ENCODE measurements around the gene HACD1. TPM values are rescaled to one million over a fixed set of nuclear protein-coding genes. Genes with fewer than 3 reads are reported as not detected.
A peak's percentile ranks its signal among the peaks of the same experiment; 100 is the strongest.

Gene HACD1
- total and polyA plus RNA-seq, 10 of the 15 experiments (the other 5 are each of a cell fraction or from before 2014, with no cell fraction given): 0.22 to 1.5 (median 0.78) TPM; not detected in 1

DNA sequence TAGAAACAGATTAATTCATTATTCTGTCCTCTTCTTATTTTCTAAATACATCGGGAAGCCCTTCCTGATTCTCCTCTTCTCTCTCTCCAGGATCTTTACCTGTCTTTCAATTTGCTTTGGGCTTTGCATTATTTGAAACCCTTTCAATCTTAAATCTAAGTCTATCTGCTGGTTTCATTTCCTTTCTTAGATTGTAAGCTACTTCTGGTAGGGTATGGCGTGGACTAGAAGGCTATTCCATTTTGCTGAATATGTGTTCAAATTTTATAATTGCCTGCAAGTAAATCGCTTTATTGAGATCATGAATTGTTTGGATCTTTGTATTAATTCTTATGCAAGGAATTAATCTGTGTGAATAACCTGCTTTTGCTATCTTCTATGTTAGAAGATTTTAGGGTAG is 37.8 kb upstream of the HACD1 start:
- FAIRE-seq (no peak), ATAC-seq (peak; percentile 47)

DNA sequence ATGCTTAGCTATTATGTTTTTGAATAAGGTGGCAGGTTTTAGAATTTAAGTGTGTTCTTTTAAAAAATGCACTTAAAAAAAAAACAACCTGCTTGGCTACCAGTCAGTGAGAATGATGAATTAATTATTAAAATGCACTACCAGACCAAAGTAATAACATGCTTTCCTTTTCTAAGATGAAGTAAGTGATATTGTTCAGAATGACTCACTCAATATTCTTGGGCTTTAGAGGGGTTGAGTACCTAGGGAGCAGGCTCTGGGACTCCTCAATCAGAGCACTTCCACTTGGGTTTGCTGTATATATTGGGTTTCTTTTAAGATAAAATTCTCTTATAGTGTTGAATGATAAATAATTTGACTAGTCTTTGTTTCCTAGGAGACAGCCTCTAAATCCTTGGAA is 35.4 kb upstream of the HACD1 start:
- H2AFZ ChIP-seq (ENCODE audit: control insufficient read depth, low read depth, low read length): no peak overlapping the region
- intact Hi-C loops (cut with micrococcal nuclease; ENCODE audit: unreplicated experiment) (no loop called here), in situ Hi-C loops (cut with MboI) (loop anchor here (10.0 kb wide), 1 partner anchor 1002 kb away; the partner anchor contains the start of genes ARL5B and NSUN6)
- no peaks in the 10 kb centered on the region for H3K27me3 ChIP-seq (replicated peaks in 1 of 2; ENCODE audit: control insufficient read depth in 2 of 2, insufficient read depth in 2 of 2, low read length in 1 of 2)
- FAIRE-seq (no peak), DNase-seq (ENCODE audit: low read depth, low spot score) (no peak), ATAC-seq (peak; percentile 15)
- ChIA-PET SMC1A (ENCODE audit: uncharacterized antibody, unreplicated experiment) (interaction anchor here (1.0 to 8.0 kb wide), 6 partner anchors 7 to 54 kb away, joined by 3 to 63 read pairs (median 7); partner anchors contain the start of gene STAM), CTCF (no interaction called here), POLR2A (interaction anchor here (0.9 to 2.1 kb wide), 2 partner anchors 9 to 15 kb away, joined by 3 to 9 read pairs; partner anchors contain the start of gene STAM), RAD21 (ENCODE audit: unreplicated experiment) (interaction anchor here (1.4 kb wide), 1 partner anchor 8 kb away, joined by 5 read pairs; the partner anchor contains the start of gene STAM)
- no peak overlapping the region for H3K4me3 ChIP-seq
- TF ChIP-seq JUNB (IDR thresholded peaks at IDR 0.05): 0 out of 2 replicates have a peak, but pooled peaks have one; percentile 16
- TF ChIP-seq, protein P1, sequence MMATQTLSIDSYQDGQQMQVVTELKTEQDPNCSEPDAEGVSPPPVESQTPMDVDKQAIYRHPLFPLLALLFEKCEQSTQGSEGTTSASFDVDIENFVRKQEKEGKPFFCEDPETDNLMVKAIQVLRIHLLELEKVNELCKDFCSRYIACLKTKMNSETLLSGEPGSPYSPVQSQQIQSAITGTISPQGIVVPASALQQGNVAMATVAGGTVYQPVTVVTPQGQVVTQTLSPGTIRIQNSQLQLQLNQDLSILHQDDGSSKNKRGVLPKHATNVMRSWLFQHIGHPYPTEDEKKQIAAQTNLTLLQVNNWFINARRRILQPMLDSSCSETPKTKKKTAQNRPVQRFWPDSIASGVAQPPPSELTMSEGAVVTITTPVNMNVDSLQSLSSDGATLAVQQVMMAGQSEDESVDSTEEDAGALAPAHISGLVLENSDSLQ (IDR thresholded peaks at IDR 0.05): peak; percentile 45; the same call in 1 of the 2 replicates
- TF ChIP-seq CHD4 (IDR thresholded peaks at IDR 0.05): no peak
- H3K9me3 ChIP-seq (replicated peaks; ENCODE audit: control insufficient read depth, insufficient read depth, low read length): peaks cover 19% of the 10 kb centered on the region
- no peak overlapping the region for H3K4me2 ChIP-seq (ENCODE audit: control insufficient read depth, insufficient read depth)
- peaks cover 0 to 4% of the 10 kb centered on the region in 2 experiments; a peak in 1 of 4 replicates for H3K36me3 ChIP-seq (ENCODE audit: control insufficient read depth in 2 of 2, insufficient read depth in 2 of 2, low read length in 1 of 2)
- no peaks in the 10 kb centered on the region for H4K20me1 ChIP-seq (ENCODE audit: control insufficient read depth, insufficient read depth)
- BruUV-seq (replicated peaks): no TSS peak
- peaks cover 11% of the 10 kb centered on the region; the same call in 1 of the 2 replicates for H3K4me1 ChIP-seq (ENCODE audit: control insufficient read depth, insufficient read depth, low read length)
- no peak overlapping the region for H3K9ac ChIP-seq (ENCODE audit: control insufficient read depth, insufficient read depth, low read length)
- no peak overlapping the region for H3K27ac ChIP-seq (ENCODE audit: control insufficient read depth, insufficient read depth)
- H3K79me2 ChIP-seq (ENCODE audit: control insufficient read depth, insufficient read depth, low read length): peaks cover 68% of the 10 kb centered on the region

More for the DNA sequence above, 37.8 kb upstream of the HACD1 start:
- 87% methylated on average over 3 of the region's 3 CpGs for WGBS (ENCODE audit: insufficient coverage, insufficient replicate concordance, low lambda C conversion rate, missing lambda C conversion rate)
- H3K36me3 ChIP-seq (ENCODE audit: control insufficient read depth in 2 of 2, insufficient read depth in 2 of 2, low read length in 1 of 2): no peaks in the 10 kb centered on the region; a peak in 1 of 4 replicates
- no peak overlapping the region for H3K4me3 ChIP-seq
- no peaks in the 10 kb centered on the region for H3K27me3 ChIP-seq (replicated peaks in 1 of 2; ENCODE audit: control insufficient read depth in 2 of 2, insufficient read depth in 2 of 2, low read length in 1 of 2)
- in situ Hi-C loops (cut with MboI): loop anchor here (10.0 kb wide), 1 partner anchor 1000 kb away; the partner anchor contains the start of genes ARL5B and NSUN6
- no peak overlapping the region for H3K9ac ChIP-seq (ENCODE audit: control insufficient read depth, insufficient read depth, low read length)
- no peak overlapping the region for H2AFZ ChIP-seq (ENCODE audit: control insufficient read depth, low read depth, low read length)
- peaks cover 16% of the 10 kb centered on the region for H3K9me3 ChIP-seq (replicated peaks; ENCODE audit: control insufficient read depth, insufficient read depth, low read length)
- no peak for DNase-seq (ENCODE audit: low read depth, low spot score)
- BruUV-seq (replicated peaks): no TSS peak
- peak overlapping the region; percentile 49 for H3K27ac ChIP-seq (ENCODE audit: control insufficient read depth, insufficient read depth)
- RAD21 ChIA-PET (ENCODE audit: unreplicated experiment): interaction anchor here (2.7 kb wide), 1 partner anchor 11 kb away, joined by 11 read pairs; the partner anchor contains the start of gene STAM
- H3K79me2 ChIP-seq (ENCODE audit: control insufficient read depth, insufficient read depth, low read length): peaks cover 69% of the 10 kb centered on the region
- POLR2A ChIA-PET: no interaction called here
- peak overlapping the region; percentile 66 for H3K4me2 ChIP-seq (ENCODE audit: control insufficient read depth, insufficient read depth)
- H3K4me1 ChIP-seq (ENCODE audit: control insufficient read depth, insufficient read depth, low read length): peaks cover 11% of the 10 kb centered on the region; the same call in 1 of the 2 replicates
- intact Hi-C loops (cut with micrococcal nuclease; ENCODE audit: unreplicated experiment): loop anchor here (2.0 kb wide), 1 partner anchor 30 kb away; no protein-coding TSS in a partner anchor
- TF ChIP-seq SPI1 (IDR thresholded peaks at IDR 0.05; ENCODE audit: borderline replicate concordance, insufficient read depth, low read depth, low read length) (peak; percentile 38; the same call in 1 of the 2 replicates), SRF (IDR thresholded peaks at IDR 0.05; ENCODE audit: low read depth in 2 of 2, low read length in 2 of 2) (no peak)
- SMC1A ChIA-PET (ENCODE audit: uncharacterized antibody, unreplicated experiment): interaction anchor here (3.4 to 8.0 kb wide), 2 partner anchors 9 to 17 kb away, joined by 13 to 63 read pairs; partner anchors contain the start of gene STAM
- no peaks in the 10 kb centered on the region for H4K20me1 ChIP-seq (ENCODE audit: control insufficient read depth, insufficient read depth)
- CTCF ChIA-PET: interaction anchor here (0.6 to 2.0 kb wide), 2 partner anchors 10 to 240 kb away, joined by 3 to 12 read pairs; partner anchors contain the start of gene STAM

All from GM12878 (cell line).